Uterus (tissue), 2 donors: ENCODE results near the gene EMP3.

Experiments
- POLR2A ChIP-seq, 2 donors: fragments of 450-650 bp; IDR thresholded peaks; one replicate each; pipeline ENCODE4 v1.6.1; 2016; ENCODE audit warnings: antibody characterized with exemption in 2 of 2, mild to moderate bottlenecking in 1 of 2, moderate library complexity in 1 of 2
- TF ChIP-seq, protein P1 (sequence below), 4 experiments: fragments of 200-600 bp in 2 of 4; fragments of 450-650 bp in 2 of 4; sonication (generic) in 2 of 4; IDR thresholded peaks; one replicate each; pipeline ENCODE4 v1.5.1; 2016 to 2019; ENCODE audit warnings: antibody characterized with exemption in 4 of 4, mild to moderate bottlenecking in 2 of 4, moderate library complexity in 1 of 4

DNA sequence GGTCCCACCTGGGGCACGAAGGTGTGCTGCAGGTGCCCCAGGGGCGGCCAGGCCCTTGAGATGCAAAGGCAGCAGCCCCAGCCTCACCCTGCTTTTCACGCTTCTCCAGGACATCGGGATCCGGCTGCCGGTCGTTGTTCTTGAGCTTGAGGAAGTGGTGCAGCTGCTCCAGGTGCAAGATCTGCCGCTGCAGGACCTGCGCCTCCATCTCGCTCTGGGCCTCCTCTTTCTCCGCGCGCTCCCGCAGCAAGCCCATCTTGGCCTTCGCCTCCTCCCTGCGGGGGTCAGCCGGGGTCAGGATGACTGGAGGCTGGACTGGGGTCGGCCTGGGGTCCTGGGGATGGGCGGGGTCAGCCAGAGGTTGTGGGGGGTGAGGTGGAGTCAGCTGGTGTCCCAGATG, 21.5 kb upstream of the EMP3 start:
- TF ChIP-seq, protein P1, sequence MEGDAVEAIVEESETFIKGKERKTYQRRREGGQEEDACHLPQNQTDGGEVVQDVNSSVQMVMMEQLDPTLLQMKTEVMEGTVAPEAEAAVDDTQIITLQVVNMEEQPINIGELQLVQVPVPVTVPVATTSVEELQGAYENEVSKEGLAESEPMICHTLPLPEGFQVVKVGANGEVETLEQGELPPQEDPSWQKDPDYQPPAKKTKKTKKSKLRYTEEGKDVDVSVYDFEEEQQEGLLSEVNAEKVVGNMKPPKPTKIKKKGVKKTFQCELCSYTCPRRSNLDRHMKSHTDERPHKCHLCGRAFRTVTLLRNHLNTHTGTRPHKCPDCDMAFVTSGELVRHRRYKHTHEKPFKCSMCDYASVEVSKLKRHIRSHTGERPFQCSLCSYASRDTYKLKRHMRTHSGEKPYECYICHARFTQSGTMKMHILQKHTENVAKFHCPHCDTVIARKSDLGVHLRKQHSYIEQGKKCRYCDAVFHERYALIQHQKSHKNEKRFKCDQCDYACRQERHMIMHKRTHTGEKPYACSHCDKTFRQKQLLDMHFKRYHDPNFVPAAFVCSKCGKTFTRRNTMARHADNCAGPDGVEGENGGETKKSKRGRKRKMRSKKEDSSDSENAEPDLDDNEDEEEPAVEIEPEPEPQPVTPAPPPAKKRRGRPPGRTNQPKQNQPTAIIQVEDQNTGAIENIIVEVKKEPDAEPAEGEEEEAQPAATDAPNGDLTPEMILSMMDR (IDR thresholded peaks at IDR 0.05) = no peak
- TF ChIP-seq POLR2A (IDR thresholded peaks at IDR 0.05) = no peak
